ENCODE results near the gene JARID2. TPM values are rescaled to one million over a fixed set of nuclear protein-coding genes. Genes with fewer than 3 reads are reported as not detected.

Gene JARID2
- polyA plus RNA-seq, 1 experiment = 9.7 TPM

GRCh38 chr6:15425947-15426346 lies 180.1 kb downstream of the JARID2 start:
- no peaks in the 10 kb centered on the region for H3K9me3 ChIP-seq (ENCODE audit: control insufficient read depth, insufficient read depth, low read length)
- ChIA-PET CTCF (interaction anchor here (0.9 to 1.3 kb wide), 2 partner anchors 15 to 1281 kb away, joined by 3 to 7 read pairs; no protein-coding TSS in a partner anchor), POLR2A (no interaction called here)
- no peaks in the 10 kb centered on the region for H3K27me3 ChIP-seq (ENCODE audit: control insufficient read depth, insufficient read depth, low read length)
- no peak for TF ChIP-seq CTCF (IDR thresholded peaks at IDR 0.05; ENCODE audit: low read depth, low read length)
- no peak for DNase-seq (ENCODE audit: low read depth, low spot score)
- H3K27ac ChIP-seq (ENCODE audit: low read depth, low read length) = no peak overlapping the region
- H3K4me3 ChIP-seq (ENCODE audit: low read depth, low read length) = no peak overlapping the region

GRCh38 chr6:15426395-15426794 lies 180.5 kb downstream of the JARID2 start:
- CTCF ChIA-PET = interaction anchor here (0.9 to 1.3 kb wide), 2 partner anchors 14 to 1281 kb away, joined by 3 to 7 read pairs; no protein-coding TSS in a partner anchor

GRCh38 chr6:15426901-15427300 lies 181.0 kb downstream of the JARID2 start:
- POLR2A ChIA-PET = no interaction called here
- Histone ChIP-seq H3K9me3 (ENCODE audit: control insufficient read depth, insufficient read depth, low read length) (no peaks in the 10 kb centered on the region), H3K4me3 (ENCODE audit: low read depth, low read length) (no peak overlapping the region), H3K27ac (ENCODE audit: low read depth, low read length) (no peak overlapping the region), H3K27me3 (ENCODE audit: control insufficient read depth, insufficient read depth, low read length) (no peaks in the 10 kb centered on the region)
- no peak for DNase-seq (ENCODE audit: low read depth, low spot score)
- no peak for TF ChIP-seq CTCF (IDR thresholded peaks at IDR 0.05; ENCODE audit: low read depth, low read length)
- CTCF ChIA-PET = interaction anchor here (0.9 kb wide), 1 partner anchor 1282 kb away, joined by 3 read pairs; no protein-coding TSS in a partner anchor

More at GRCh38 chr6:15426395-15426794, 180.5 kb downstream of the JARID2 start:
- no peaks in the 10 kb centered on the region for H3K9me3 ChIP-seq (ENCODE audit: control insufficient read depth, insufficient read depth, low read length)
- H3K4me3 ChIP-seq (ENCODE audit: low read depth, low read length) = no peak overlapping the region
- H3K27ac ChIP-seq (ENCODE audit: low read depth, low read length) = no peak overlapping the region
- no peak for DNase-seq (ENCODE audit: low read depth, low spot score)
- no peaks in the 10 kb centered on the region for H3K27me3 ChIP-seq (ENCODE audit: control insufficient read depth, insufficient read depth, low read length)
- POLR2A ChIA-PET = no interaction called here
- no peak for TF ChIP-seq CTCF (IDR thresholded peaks at IDR 0.05; ENCODE audit: low read depth, low read length)

DNA sequence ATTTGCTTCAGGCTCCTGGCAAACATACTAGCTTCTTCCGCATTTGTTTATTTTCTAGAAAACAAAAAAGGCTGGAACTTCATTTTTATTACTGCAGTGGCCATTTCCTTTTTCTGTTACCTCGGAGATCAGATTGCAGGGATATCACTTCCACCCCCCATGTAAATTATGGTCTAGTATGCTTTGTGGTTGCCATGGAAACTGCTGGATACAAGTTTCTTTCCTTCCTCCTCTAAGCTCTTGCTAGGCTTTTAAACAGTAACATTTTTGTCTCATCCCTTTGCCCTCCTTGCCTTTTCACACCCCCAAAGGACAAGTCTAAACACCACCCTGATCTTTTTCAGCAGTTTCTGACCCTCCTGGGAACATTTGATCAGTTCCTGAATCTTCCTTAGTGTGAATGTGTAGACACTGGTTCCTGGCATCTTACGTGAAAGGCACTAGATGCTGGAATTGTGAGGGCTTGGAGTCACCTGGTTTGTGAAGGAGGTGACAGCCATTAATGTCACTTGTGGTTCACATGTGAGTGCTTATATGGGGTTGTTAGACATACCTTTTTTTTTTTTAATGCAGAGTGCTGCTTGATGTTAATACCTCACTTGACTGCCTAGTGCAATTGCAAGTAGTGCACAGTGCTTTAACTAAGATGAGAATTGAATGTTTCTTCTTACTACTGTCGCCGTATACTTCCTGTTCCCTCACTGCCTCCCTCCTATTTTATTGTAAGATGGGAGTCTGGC lies 181.6 kb downstream of the JARID2 start:
- no peak for DNase-seq (ENCODE audit: low read depth, low spot score)
- no peak overlapping the region for H3K4me3 ChIP-seq (ENCODE audit: low read depth, low read length)
- no peak for TF ChIP-seq CTCF (IDR thresholded peaks at IDR 0.05; ENCODE audit: low read depth, low read length)
- H3K27me3 ChIP-seq (ENCODE audit: control insufficient read depth, insufficient read depth, low read length) = no peaks in the 10 kb centered on the region
- POLR2A ChIA-PET = no interaction called here
- no peaks in the 10 kb centered on the region for H3K9me3 ChIP-seq (ENCODE audit: control insufficient read depth, insufficient read depth, low read length)
- CTCF ChIA-PET = interaction anchor here (0.5 kb wide), 1 partner anchor 452 kb away, joined by 4 read pairs; no protein-coding TSS in a partner anchor
- no peak overlapping the region for H3K27ac ChIP-seq (ENCODE audit: low read depth, low read length)
